GM06990 (cell line): ENCODE measurements around the gene ACOT12.

Source experiments
- DNase-seq: peaks from one replicate; pipeline ENCODE4 v3.0.0-alpha.2; 2011; ENCODE audit not compliant: insufficient read length; ENCODE audit errors: extremely low read depth
- H3K27me3 ChIP-seq: replicated peaks from 2 replicates; pipeline ENCODE4 v1.6.0; 2011; ENCODE audit warnings: low read length; ENCODE audit not compliant: control insufficient read depth, insufficient read depth
- H3K36me3 ChIP-seq: 2 replicates; pipeline ENCODE4 v1.5.1; 2011; ENCODE audit warnings: low read length; ENCODE audit not compliant: control insufficient read depth, insufficient read depth
- H3K4me3 ChIP-seq: replicated peaks from 2 replicates; pipeline ENCODE4 v1.5.1; 2011; ENCODE audit warnings: low read depth, mild to moderate bottlenecking, control low read depth, low read length
- CTCF ChIP-seq: IDR thresholded peaks from 2 replicates; pipeline ENCODE4 v1.5.1; 2011; ENCODE audit warnings: low read length, control low read depth, mild to moderate bottlenecking, inconsistent platforms; ENCODE audit not compliant: insufficient read depth, poor library complexity, severe bottlenecking

Gene ACOT12

GRCh38 chr5:81371354-81371876 is 22.5 kb downstream of the ACOT12 start:
- no peak for DNase-seq
- Histone ChIP-seq H3K27me3 (no peaks in the 10 kb centered on the region), H3K36me3 (no peaks in the 10 kb centered on the region), H3K4me3 (no peak overlapping the region)
- no peak for TF ChIP-seq CTCF

- TF ChIP-seq CTCF: no peak
- Histone ChIP-seq H3K27me3 (no peaks in the 10 kb centered on the region), H3K36me3 (no peaks in the 10 kb centered on the region), H3K4me3 (no peak overlapping the region)
- no peak for DNase-seq
These were observed 23.0 kb downstream of the ACOT12 start for GRCh38 chr5:81370912-81371311.

GRCh38 chr5:81365541-81365940 is 28.4 kb downstream of the ACOT12 start:
- no peak for TF ChIP-seq CTCF
- H3K36me3 ChIP-seq: no peaks in the 10 kb centered on the region
- H3K27me3 ChIP-seq: no peaks in the 10 kb centered on the region
- no peak for DNase-seq
- H3K4me3 ChIP-seq: no peak overlapping the region

GRCh38 chr5:81363093-81363871 is 30.7 kb downstream of the ACOT12 start:
- no peaks in the 10 kb centered on the region for H3K36me3 ChIP-seq
- DNase-seq: no peak
- no peak overlapping the region for H3K4me3 ChIP-seq
- no peak for TF ChIP-seq CTCF
- no peaks in the 10 kb centered on the region for H3K27me3 ChIP-seq

- no peak for TF ChIP-seq CTCF
- Histone ChIP-seq H3K4me3 (no peak overlapping the region), H3K36me3 (no peaks in the 10 kb centered on the region), H3K27me3 (no peaks in the 10 kb centered on the region)
- no peak for DNase-seq
These were observed 32.3 kb downstream of the ACOT12 start for GRCh38 chr5:81361600-81361999.
